Dermis blood vessel endothelial cell (primary cell): ENCODE results near the gene C1orf122. TPM values are rescaled to one million over a fixed set of nuclear protein-coding genes. Genes with fewer than 3 reads are reported as not detected.
A peak's percentile ranks its signal among the peaks of the same experiment; 100 is the strongest.
"Not testable (repeated sequence)": the region's sequence is repeated elsewhere in the genome, so short reads cannot be mapped to it uniquely, and the experiment has no call there.

Experiments used
- DNase-seq: peaks from one replicate; pipeline ENCODE4 v3.0.0; 2010
- total RNA-seq: library from RNA; depleted of rRNA; stranded (reverse); fragments of >200 nt; gene quantifications from 2 replicates; pipeline ENCODE4 v1.2.3, GENCODE V29; 2014

Gene C1orf122
- 21.4 and 23.0 TPM in 2 replicates for total RNA-seq

DNA sequence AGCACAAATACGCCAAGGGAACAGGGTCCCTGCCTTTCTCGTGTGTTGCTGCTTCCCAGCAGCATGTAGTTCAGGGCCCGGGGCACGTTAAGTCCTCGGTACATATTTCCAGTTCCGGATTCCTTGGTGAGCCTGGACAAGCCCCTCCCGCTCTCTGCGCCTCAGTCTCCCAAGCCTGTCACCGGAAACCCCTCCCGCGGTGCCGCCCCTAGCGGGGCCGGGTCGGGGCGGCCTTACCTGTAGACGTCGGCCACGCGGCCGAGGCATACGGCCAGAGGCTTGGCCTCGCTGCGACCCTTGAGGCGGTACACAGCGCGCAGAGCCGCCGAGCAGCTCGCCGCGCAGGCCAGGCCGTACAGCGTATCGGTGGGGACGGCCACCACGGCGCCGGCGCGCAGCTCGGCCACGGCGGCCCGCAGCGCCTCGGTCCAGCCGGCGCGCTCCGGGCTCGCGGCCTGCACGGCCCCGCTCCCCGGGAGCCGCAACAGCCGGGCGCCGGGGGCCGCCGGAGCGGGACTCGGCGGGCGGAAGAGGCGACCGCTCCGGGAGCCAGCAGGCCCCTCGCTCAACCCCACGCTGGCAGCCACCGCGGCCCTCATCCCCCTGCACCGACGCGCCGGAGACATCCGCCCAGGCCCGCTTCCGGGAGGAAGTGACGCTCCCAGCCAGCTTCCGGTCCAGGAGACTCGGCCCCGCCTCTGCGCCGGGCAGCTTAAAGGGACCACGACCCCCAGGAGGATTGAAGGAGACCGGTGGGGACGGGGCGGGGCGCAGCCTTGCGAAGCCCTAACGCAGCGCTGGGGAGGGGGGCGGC is at the start of gene C1orf122, which contains the start of gene YRDC:
Gene C1orf122 (plus strand): TSS at position 236 of the 814 bp plus-strand sequence. CDS start 615 bp downstream, outside the sequence.
Gene YRDC (minus strand): TSS at position 654 of the 814 bp plus-strand sequence. CDS start 28 bp downstream, at position 626.
- DNase-seq, result peak; percentile 96

DNA sequence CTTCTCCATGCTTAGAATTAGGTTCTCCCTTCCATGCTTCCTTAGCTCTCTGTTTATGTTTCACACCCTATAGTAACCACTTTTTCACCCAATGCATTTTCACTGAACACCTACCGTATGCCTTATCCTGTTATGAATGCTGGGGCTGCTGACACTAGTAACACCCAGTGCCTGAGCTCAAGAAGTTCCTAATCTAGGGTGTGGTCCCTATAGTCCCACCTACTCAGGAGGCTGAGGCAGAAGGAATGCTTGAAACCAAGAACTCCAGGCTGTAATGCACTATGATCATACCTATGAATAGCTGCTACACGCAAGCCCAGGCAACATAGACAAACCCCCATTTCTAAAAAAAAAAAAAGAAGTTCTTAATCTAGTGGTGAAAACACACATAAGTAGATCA is 48.1 kb upstream of the C1orf122 start:
- DNase-seq, result no peak

DNA sequence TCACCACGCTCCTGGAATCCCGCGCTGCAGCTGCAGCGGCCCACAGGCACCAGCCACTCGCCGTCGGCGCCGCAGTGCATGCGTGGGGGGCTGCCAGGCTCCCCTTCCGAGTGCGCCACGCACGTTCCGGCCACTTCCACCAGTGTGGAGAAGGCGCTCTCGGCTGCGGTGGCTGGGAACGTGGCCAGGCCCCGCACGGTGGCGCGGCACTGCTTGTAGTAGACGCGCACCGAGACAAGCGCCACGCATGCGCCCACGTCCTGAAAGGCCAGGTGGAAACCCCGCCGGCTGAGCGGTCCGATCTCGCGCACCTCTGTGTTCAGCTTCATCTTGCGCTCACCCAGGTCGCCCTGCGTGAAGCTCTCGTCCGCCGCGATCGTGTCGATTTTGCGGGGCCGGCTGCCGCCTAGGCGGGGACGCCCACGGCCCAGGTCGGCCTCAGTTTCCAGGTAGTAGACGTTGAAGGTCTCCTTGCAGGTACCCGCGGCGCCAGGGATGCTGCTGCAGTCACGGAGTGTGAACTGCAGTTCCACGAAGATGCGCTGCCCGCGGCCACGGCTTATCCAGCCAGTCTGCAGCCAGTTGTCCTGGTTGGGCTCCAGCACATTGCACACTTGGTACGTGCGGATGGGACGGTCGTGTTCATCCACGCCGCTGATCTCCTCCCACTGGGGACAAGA is 46.0 kb upstream of the C1orf122 start:
- no peak for DNase-seq

DNA sequence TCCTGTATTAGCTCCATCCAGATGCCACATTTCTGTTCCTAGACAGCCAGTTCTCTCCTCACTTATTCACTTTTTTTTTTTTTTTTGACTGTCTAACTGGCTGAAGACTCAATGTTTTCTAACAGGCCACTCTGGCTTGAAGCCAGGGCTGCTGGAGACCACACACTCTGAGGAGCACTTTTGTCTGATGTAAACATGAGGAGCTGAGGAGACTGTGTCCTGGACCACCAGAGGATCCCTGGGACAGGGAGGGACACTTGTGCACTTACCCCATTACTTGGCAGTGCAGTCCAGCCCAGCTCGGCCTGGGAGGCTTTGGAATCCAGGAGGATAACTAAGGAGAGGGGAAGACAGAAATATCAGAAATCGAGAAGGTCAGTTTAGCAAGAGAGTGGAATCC is 45.1 kb upstream of the C1orf122 start:
- DNase-seq, result no peak

DNA sequence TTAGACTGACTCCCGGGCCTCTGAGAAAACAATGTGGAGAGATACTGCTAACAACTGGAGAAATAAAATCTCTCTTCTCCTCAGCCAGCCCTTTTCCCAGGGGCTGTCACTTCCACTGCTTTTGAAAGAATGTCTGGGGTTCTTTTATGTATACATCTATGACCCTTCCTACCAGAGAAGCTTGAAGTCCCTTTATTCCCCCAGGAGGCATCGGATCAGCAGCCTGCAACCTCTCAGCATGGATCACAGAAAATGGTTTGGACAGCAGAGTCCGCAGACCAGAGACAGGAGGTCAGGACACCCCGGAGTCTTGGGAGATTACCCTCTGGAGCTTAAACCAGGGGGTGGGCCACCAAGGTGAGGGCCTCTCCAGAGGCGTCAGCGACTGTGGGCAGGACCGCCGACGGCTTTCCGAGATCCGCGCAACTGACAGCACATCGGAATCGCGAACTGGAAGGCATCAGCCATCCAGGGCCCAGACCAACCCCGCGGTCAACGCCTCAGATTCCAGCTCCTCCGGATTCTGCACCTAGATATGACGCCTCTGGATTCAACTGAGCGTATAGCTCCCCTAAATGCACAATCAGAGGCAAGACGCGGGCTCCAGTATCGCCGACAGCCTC is 43.7 kb upstream of the C1orf122 start:
- no peak for DNase-seq

DNA sequence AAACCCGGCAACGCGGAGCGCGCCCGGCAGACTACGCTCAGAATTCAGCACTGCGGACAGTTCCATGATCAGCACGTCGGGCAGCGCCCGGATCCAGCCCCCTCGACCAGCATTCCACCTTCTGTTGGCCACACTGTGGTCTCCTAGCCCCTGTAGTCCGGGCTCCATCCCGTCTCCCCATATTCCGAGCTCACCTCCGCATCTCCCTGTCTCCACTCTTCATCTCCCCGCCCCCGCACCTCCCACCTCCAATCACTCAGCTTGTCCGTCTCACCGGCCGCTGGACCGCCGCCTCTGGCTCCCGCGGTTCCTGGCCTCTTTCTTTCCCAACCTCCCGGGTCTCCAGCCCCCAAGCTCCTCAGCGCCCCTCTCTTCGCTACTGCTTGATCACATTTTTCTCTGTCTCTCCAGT is 43.2 kb upstream of the C1orf122 start:
- peak; percentile 65 for DNase-seq

DNA sequence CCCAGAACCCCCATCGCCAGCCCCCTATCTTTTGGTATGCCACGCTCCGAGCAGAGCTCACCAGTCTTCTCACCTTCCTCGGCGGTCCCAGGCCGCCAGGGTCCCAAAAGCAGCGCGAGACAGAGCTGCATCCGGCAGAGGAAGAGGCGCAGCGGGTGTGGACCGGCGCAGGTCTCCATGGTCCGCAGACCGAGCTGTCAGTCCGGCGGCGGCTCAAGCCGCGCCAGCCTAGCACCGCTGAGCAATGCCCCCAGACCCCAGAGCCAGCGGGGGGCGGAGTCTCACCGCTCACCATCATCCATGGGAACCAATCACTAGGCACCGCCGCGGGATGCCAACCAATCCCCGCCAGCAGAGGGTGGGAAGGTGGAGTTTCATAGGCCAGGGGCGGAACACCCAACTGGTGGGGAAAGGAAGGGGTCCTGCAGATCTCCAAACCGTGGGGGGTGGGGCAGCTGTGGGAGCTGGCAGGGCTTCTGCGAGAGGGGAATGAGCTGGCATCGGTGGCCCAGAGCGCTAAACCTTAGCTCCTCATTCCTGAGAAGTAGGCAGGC is 42.6 kb upstream of the C1orf122 start, which contains the start of gene EPHA10:
Gene EPHA10 (minus strand): TSS at position 233 of the 554 bp plus-strand sequence. CDS start 54 bp downstream, at position 179.
- DNase-seq, result no peak

DNA sequence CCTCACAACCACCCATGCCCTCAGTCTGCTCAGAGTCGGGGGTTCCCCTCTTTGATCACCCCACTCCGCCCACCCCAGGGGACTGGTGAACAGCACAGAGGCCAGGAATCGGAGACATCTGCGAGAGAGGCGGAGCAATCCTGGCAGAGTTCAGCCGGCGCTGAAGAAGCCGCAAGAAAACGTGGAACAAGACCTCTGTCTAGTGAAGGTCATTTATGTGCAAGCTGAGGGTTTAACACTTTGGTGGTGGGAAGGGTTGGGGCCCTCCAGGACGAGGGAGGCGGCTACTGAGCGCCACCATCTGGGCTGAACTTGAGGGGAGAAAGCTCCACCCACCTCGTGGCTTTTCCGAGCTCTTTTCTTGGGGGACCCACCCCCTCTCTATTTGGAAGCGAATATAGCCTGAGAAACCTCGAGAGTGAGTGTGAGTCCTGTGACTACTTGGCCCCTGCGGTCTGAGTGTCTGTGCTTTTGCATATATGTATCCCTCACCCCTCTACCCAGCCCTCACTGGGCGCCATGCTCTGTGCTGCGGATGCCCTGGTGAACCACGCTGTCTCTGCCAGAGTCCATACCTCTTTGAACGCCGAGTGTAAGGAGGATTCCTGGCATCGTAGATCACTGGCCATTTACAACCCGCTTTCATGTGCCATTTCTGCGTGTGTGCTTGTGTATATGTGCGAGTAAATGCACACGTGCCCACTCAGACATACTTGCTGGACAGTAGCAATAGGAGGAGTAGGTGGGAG is 41.5 kb upstream of the C1orf122 start:
- no peak for DNase-seq

DNA sequence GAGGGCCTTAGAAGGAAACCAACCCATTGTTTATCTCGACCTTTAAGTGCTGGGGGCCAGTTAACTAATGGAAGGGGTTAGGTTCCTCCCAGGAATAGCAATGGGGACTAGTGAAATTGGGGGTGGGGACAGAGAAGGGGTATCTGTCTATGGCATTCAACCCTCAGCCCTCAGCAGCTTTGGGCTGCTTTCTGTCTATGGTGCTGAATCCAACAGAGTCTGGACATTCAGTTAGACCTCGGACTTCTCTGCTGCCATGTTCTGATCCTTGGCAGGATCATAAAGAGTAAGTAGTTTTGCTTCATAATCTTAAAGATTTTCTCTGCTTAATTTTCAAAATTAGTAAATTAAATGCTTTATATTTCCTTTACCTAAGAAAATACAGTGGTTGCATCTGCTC is 40.1 kb upstream of the C1orf122 start:
- no peak for DNase-seq

DNA sequence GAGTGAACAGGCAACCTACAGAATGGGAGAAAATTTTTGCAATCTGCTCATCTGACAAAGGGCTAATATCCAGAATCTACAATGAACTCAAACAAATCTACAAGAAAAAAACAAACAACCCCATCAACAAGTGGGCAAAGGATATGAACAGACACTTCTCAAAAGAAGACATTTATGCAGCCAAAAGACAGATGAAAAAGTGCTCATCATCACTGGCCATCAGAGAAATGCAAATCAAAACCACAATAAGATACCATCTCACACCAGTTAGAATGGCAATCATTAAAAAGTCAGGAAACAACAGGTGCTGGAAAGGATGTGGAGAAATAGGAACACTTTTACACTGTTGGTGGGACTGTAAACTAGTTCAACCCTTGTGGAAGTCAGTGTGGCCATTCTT is 36.1 kb upstream of the C1orf122 start:
- not testable (repeated sequence) for DNase-seq

DNA sequence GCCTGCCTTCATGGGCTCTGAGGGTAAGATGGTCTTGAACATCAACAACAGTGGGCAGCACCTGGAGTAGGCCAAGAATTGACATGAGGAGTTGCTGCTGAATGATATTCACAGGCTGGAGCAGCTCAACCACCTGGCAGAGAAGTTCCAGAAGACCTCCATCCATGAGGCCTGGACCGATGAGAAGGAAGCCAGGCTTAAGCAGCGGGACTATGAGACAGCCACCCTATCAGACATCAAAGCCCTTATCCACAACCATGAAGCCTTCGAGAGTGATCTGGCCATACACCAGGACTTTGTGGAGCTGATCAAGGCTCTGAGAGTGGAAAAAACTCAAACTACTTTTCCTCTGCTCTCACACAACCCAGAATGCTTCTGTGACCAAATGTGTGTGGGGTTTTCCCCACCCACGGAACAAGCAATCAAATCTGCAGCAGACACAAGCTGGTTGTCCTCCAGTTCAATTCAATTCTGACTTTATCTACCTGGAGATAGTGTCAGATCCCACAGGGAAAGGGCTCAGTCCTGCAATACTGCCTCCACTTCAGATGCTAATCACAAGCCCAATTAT is 30.6 kb upstream of the C1orf122 start:
- DNase-seq, result no peak

DNA sequence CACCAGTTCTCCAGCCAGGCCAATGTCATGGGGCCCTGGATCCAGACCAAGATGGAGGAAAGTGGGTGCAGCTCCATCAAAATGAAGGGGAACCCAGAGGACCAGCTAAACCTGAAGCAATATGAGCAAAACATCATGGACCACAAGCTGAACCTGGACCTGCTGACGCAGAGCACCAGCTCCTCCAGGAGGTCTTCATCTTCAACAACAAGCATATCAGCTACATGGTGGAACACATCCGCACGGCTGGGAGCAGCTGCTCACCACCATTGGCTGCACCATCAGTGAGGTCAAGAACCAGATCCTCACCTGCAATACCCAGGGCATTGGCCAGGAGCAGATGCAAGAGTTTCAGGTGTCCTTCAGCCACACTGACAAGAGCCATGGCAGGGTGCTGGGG is 28.9 kb upstream of the C1orf122 start:
- DNase-seq, result no peak

DNA sequence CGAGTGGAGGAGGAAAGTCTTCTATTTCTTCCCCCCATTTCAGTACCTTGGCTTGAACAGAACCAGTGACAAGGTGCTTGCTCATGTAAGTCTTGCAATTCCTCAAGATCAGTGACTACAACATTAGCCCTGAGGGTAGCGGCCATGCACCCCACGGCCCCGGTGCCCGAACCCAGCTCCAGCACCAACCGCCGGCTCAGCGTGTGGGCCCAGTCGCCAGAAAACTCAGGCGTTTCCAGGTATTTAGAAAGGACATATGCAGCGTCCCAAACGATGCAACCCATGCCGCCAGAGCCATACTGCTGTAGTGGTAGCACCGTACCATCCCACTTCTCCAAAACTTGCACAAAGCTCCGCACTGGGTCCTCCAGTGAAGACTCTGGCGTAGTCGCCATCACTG is 25.1 kb upstream of the C1orf122 start:
- no peak for DNase-seq

DNA sequence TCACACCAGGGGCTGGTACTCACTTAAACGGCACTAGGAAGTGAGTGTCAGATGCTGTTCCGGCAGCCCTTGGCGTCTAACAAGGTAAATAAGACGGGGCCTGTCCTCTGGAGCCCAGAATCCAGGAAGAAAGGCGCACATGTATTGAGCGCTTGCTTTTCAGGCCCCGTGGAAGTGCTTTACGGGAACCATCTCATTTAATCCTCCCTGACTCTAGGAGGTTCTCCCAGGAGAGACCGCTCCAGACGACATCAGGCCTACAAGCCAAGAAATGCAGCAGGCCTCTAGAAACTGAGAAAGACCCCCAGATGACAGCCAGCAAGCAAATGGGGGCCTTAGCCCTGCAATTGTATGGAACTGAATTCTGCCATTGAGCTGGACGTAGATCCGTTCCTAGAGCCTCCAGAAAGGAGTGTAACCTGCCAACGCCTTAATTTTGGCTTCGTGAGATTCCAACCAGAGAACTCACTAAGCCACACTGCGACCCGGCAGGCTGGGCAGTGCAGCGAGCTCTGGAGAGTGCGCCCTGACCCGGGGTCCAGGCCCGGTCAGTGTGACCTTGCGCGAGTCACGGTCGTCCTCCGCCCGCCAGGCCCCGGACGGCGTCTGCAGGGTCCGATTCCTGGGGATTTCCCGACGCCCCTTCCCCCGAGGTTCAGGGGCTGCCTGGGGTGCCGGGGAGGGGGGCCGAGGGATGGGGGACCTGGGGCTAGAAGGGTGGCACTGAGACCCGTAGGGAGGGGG is 14.5 kb upstream of the C1orf122 start:
- DNase-seq, result no peak

DNA sequence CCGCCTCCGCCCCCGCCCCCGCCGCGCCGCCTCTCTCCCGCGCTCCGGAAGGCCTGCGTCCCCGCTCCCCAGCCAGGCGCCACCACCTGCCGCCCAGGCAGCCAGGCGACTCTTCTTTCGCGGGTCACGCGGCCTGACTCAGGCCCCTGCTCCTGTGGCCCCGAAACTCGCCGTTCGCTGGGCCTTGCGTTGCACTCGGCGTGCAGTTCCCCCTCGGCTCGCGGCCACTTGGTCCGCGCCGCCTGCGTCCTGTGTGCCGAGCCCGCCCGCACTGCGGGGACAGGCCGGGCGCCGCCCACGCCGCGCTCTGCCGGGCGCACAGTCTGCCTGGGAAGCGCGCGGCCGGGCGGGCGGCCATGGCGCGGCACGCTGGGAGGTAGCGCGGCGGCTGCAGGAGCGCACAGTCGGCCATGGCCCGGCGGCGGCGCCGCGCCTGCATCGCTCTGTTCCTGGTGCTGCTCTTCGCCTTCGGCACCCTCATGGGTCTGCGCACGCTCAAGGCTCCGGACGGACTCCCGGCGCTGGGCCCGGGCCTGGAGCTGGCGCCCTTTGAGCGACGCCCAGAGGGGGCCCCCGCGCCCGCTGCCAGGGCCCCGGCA is 13.7 kb upstream of the C1orf122 start, which contains the start of gene MANEAL:
Gene MANEAL (plus strand): TSS at position 75 of the 599 bp plus-strand sequence. CDS start 336 bp downstream, at position 411.
- peak; percentile 63 for DNase-seq

DNA sequence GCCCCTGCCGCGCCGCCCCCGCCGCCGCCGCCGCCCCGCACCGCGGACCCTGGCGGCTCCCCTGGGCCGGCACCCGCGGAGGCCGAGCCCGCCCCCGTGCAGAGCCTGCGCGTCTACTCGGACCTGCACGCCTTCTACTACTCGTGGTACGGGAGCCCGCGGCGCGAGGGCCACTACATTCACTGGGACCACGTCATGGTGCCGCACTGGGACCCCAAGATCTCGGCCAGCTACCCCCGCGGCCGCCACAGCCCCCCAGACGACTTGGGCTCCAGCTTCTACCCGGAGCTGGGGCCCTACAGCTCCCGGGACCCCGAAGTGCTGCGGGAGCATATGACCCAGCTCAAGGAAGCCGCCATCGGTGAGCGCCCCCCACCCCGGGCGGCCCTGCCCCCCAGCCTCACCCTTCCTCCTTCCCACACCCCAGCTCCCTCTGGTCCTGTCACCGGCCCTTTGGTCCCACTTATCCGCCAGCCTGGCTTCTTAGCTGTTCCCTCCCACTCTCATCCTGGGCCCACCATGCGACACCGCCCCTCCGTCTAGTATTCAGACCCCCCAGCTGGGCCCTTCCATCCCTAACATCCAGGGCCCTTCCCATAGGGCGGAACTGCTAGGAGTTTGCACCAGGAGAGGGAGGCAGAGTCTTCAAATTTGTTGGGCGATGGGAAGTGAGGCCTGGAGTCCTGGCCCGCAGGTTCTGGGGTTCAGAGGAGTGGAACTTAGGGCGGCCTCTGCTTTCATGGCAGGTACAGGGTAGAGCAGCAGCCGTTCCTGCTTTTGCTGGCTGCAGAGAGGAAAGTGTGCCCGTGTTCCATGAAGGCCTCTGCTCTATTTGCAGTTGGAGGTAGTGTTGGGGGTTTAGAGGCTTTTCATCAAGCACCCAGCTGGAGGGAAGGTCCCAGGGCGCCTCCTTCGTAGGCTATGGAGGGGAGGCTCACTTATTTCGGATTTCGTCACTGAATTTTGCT is 12.9 kb upstream of the C1orf122 start:
- no peak for DNase-seq

DNA sequence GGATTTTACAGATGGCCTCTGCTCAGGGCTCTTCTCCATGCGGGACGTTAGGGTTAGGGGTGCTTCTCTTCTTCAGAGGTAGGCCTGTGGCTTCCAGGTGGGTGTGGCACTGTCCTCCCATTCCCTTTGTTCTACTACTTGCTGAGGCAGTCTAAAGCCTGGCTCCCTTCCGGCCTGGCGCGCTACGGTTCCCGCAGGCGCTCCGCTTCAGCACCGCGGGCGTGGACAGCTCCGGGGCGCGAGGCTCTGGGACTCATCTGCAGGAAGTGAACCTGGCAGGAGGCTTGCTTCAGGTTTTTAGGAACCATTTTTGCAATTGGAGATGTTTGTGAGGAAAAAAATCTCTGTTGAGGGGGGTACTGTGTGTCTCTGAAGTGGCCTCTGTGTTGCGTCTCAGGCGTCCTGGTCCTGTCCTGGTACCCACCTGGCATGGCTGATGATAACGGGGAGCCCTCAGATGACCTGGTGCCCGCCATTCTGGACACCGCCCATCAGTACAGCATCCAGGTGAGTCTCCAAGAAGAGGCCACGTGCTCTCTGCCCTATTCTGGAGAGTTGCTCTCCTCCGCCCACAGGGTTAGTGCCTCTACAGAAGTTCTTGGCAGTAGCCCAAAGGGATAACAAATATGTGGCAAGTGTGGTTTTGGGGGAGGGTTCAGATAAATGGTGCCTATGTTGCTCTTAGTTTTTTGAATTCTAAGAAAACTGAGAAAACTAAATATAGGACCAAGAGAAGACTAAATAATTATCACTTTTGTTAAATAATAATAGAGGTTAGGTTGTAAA is 12.1 kb upstream of the C1orf122 start:
- DNase-seq, result peak; percentile 60

DNA sequence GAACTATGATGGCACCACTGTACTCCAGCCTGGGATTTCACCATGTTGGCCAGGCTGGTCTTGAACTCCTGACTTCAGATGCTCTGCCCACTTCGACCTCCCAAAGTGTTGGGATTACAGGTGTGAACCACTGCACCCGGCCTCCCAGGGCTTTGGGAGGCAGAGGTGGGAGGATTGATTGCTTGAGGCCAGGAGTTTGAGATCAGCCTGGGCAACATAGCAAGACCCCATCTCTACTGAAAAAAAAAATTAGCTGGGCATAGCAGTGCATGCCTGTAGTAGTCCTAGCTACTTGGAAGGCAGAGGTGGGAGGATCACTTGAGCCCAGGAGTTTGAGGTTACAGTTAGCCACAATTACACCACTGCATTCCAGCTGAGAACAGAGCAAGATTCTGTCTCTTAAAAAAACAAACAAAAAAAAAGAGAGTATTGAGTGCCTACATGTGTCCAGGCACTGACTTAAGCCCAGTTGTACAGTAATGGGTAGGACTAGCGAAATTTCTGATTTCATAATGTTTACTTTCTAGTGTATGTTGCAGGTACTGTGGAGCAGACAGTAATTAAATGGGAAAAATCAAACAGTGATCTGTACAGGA is 9.7 kb upstream of the C1orf122 start:
- DNase-seq, result no peak
